ENCODE results near the gene MYO3B.

Gene MYO3B

DNA sequence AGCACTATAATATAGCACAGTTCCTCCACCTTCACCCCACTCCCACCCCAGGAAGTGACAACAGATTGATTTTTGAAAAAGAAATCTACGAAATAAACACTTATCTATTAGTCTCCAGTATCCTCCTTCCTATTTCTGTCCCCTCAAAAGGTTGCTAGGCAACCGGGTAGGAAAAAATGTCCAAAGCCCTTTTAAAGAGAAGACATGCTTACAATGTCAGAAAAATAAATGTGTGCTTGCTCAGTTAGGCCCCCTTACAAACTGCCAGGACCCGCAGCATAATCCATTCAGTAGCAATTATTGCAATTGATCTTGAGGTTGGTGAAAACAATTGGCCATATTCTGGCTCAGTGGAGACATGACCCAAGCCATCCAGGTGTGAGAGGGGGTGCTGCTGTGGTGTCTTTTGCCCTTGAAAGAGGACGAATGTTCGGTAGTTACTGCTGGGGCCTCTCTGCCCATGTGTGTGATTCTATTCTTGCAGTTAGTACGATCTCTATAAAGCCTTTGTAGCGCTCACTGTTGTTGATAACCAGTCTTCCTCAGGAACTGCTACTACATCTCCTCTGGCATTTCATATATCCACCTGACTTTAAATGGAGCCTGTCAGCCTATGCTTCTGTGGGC is 144.3 kb downstream of the MYO3B start:
- no peak for TF ChIP-seq EZH2phosphoT487 (IDR thresholded peaks at IDR 0.05; ENCODE audit: low read depth)
- TF ChIP-seq CTCF (IDR thresholded peaks at IDR 0.05; ENCODE audit: low read depth, low read length) = no peak
- Histone ChIP-seq H3K9me3 (ENCODE audit: insufficient read depth, low read length) (no peaks in the 10 kb centered on the region), H3K4me1 (ENCODE audit: low read length) (no peaks in the 10 kb centered on the region), H3K27me3 (ENCODE audit: low read depth, low read length) (peaks cover 3% of the 10 kb centered on the region; the same call in 1 of the 2 replicates), H3K4me2 (ENCODE audit: low read length) (no peak overlapping the region), H4K20me1 (ENCODE audit: insufficient read depth, low read length) (no peaks in the 10 kb centered on the region), H3K4me3 (ENCODE audit: low read length) (no peak overlapping the region), H3K36me3 (replicated peaks; ENCODE audit: low read depth, low read length) (no peaks in the 10 kb centered on the region), H3K27ac (ENCODE audit: low read length) (no peak overlapping the region), H3K79me2 (ENCODE audit: low read length) (no peaks in the 10 kb centered on the region), H3K9ac (ENCODE audit: low read length) (no peak overlapping the region), H2AFZ (ENCODE audit: low read depth, low read length) (no peak overlapping the region)

GRCh38 chr2:170323743-170324142 is 145.8 kb downstream of the MYO3B start:
- Histone ChIP-seq H3K4me3 (ENCODE audit: low read length) (no peak overlapping the region), H3K4me2 (ENCODE audit: low read length) (no peak overlapping the region), H3K9me3 (ENCODE audit: insufficient read depth, low read length) (no peaks in the 10 kb centered on the region), H3K4me1 (ENCODE audit: low read length) (no peaks in the 10 kb centered on the region), H4K20me1 (ENCODE audit: insufficient read depth, low read length) (no peaks in the 10 kb centered on the region), H3K79me2 (ENCODE audit: low read length) (no peaks in the 10 kb centered on the region), H3K9ac (ENCODE audit: low read length) (no peak overlapping the region), H2AFZ (ENCODE audit: low read depth, low read length) (no peak overlapping the region), H3K27me3 (ENCODE audit: low read depth, low read length) (peaks cover 6% of the 10 kb centered on the region; the same call in 1 of the 2 replicates), H3K27ac (ENCODE audit: low read length) (no peak overlapping the region), H3K36me3 (replicated peaks; ENCODE audit: low read depth, low read length) (no peaks in the 10 kb centered on the region)
- TF ChIP-seq CTCF (IDR thresholded peaks at IDR 0.05; ENCODE audit: low read depth, low read length) (no peak), EZH2phosphoT487 (IDR thresholded peaks at IDR 0.05; ENCODE audit: low read depth) (no peak)

DNA sequence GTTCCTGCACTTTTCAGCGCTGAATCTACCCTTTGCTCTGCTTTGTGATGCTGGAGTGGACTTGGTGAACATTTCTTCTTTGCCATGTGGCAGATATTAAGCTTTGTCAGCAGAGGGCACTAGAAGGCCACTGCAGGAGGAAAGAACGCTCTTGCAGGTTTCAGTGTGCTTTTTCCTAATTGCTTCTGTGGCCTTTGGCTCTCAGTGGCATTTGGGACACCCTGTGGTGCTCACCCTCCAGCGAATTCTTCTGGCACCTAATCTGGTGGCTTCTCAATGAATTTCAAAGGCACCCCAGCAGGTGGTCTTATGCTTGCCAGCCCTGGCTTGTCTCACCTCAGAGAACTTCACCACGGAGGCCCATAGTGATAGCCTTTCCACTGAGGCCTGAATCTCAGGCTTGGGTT is 146.7 kb downstream of the MYO3B start:
- no peak for TF ChIP-seq EZH2phosphoT487 (IDR thresholded peaks at IDR 0.05; ENCODE audit: low read depth)
- TF ChIP-seq CTCF (IDR thresholded peaks at IDR 0.05; ENCODE audit: low read depth, low read length) = peak; percentile 82
- Histone ChIP-seq H3K4me1 (ENCODE audit: low read length) (no peaks in the 10 kb centered on the region), H3K9me3 (ENCODE audit: insufficient read depth, low read length) (no peaks in the 10 kb centered on the region), H4K20me1 (ENCODE audit: insufficient read depth, low read length) (no peaks in the 10 kb centered on the region), H3K79me2 (ENCODE audit: low read length) (no peaks in the 10 kb centered on the region), H3K4me2 (ENCODE audit: low read length) (no peak overlapping the region), H2AFZ (ENCODE audit: low read depth, low read length) (no peak overlapping the region), H3K9ac (ENCODE audit: low read length) (no peak overlapping the region), H3K36me3 (replicated peaks; ENCODE audit: low read depth, low read length) (no peaks in the 10 kb centered on the region), H3K27ac (ENCODE audit: low read length) (no peak overlapping the region), H3K27me3 (ENCODE audit: low read depth, low read length) (peaks cover 6% of the 10 kb centered on the region; the same call in 1 of the 2 replicates), H3K4me3 (ENCODE audit: low read length) (no peak overlapping the region)

DNA sequence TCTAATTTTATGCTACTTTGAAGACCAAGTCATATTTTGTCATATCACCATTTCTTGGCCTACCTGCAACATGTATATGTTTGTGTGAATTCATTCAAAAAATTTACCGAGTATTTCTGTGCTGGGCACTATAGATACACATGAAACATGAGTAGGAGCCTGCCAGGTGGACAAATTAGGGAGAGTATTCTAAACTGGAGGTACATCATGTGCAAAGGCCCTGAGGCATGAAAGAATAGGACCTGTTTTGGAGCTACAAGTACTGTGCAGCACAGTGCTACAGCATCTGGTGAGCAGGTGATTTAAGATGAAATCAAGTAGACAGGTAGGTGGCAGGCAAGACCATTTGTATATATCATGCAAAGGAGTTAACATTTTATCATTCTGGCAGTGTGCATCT is 152.9 kb downstream of the MYO3B start:
- H3K27ac ChIP-seq (ENCODE audit: low read length) = no peak overlapping the region
- peaks cover 51% of the 10 kb centered on the region for H3K27me3 ChIP-seq (ENCODE audit: low read depth, low read length)
- no peaks in the 10 kb centered on the region for H4K20me1 ChIP-seq (ENCODE audit: insufficient read depth, low read length)
- no peak overlapping the region for H2AFZ ChIP-seq (ENCODE audit: low read depth, low read length)
- no peaks in the 10 kb centered on the region for H3K36me3 ChIP-seq (replicated peaks; ENCODE audit: low read depth, low read length)
- H3K4me2 ChIP-seq (ENCODE audit: low read length) = no peak overlapping the region
- H3K4me1 ChIP-seq (ENCODE audit: low read length) = peaks cover 3% of the 10 kb centered on the region; the same call in 1 of the 2 replicates
- H3K9me3 ChIP-seq (ENCODE audit: insufficient read depth, low read length) = peaks cover 4% of the 10 kb centered on the region; the same call in 1 of the 2 replicates
- no peak for TF ChIP-seq CTCF (IDR thresholded peaks at IDR 0.05; ENCODE audit: low read depth, low read length)
- TF ChIP-seq EZH2phosphoT487 (IDR thresholded peaks at IDR 0.05; ENCODE audit: low read depth) = no peak
- no peak overlapping the region for H3K9ac ChIP-seq (ENCODE audit: low read length)
- no peak overlapping the region for H3K4me3 ChIP-seq (ENCODE audit: low read length)
- no peaks in the 10 kb centered on the region for H3K79me2 ChIP-seq (ENCODE audit: low read length)
